GM19023 (cell line): ENCODE measurements around the gene UBA3.

Experiments used
- ATAC-seq: cut with Tn5 transposase; IDR thresholded peaks from one replicate; pipeline ENCODE4 v1.9.1; 2021; ENCODE audit warnings: mild to moderate bottlenecking, moderate library complexity; ENCODE audit not compliant: unreplicated experiment

Gene UBA3

DNA sequence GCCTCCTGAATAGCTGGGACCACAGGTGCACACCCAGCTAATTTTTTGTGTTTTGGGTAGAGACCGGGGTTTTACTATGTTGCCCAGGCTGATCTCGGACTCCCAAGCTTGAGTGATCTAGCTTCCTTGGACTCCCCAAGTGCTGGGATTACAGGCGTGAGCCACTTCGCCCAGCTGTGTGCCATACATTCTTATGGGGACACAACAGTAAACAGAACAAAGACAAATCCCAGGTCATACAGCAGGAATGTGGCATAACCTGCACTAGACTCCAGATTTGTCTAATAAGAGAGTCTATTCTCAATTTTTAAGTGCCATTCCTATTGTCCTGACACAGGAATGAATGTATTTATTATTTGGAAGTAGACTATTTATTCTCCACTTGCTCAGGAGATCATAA, 22.2 kb upstream of the UBA3 start:
- ATAC-seq, result no peak

DNA sequence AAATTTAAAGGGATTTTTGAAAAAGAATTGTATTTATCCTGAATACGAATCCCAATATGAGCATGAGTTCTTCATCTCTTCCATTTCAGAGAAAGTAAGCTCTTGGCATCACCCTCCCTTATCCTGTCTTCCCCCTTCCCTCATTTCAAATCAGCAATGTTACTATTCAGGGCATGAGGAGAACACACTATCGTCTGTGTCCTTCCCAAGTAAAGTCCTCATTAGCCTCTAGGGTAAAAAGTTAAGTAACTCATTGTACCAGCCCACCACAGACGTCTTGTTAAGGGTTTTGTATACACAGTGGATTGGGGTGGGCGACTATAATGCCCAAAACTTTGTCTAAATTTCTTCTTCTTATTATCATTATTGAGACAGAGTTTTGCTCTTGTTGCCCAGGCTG, 19.4 kb upstream of the UBA3 start:
- no peak for ATAC-seq

DNA sequence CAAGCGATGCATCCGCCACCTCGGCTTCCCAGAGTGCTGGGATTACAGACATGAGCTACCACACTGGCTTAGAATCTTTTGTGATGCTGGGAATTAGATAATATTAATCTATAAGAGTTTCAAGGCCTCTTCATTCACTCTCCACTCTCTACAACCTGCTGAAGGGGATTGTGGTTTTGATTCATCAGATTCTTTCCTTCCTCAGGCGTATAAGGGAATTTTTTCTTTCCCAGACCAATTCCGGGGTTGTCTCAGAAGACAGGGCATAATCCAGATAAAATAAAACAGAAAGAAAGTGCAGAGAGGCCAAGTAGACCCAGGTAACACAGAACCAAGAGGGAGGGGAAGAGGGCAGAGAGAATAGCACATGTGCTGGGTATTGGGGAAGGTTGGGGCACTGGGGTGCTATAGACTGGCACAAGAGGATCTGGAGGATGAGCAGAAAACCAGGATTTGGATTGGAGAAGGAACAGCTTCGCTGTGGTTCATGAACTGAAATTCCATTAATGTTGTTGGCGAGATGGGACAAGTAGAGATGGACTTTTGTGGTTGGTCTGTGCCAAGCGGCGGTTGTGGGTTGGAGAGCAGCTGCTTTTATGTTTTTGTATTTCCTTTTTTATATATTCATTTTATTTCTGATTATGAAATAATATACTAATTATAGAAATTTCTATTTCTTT, 17.4 kb upstream of the UBA3 start:
- no peak for ATAC-seq

DNA sequence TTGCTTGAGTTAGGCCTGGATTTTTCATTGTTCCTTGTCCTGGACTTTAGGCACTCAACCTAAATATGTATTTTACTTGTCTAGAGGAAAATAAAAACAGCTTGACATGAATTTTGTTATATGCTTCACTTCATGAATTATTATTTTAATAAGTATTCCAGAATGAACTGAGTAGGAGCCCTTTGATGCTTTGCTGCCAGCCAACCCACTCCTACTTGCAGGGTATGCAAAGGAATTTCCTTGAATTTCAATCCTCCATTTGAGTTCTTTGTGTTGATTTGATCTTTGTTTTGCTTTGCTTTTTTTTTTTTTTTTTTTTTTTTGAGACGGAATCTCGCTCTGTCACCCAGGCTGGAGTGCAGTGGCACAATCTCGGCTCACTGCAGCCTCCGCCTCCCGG, 16.1 kb upstream of the UBA3 start:
- ATAC-seq, result no peak

DNA sequence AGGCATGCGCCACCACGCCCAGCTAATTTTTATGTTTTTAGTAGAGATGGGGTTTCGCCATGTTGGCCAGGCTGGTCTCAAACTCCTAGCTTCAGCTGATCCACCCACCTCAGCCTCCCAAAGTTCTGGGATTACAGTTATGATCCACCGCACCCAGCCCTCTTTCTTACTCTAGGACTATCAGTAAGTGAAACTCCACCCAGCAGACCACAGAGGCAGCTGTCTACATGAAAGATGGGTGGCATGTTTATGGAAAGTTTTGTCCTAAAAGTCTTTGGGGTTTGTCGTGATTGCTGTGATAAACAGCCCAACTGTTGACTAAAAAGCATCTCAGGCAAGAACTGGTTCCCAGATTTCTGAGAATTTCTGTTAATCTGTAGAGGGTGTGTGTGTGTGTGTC, 15.5 kb upstream of the UBA3 start:
- ATAC-seq, result no peak

DNA sequence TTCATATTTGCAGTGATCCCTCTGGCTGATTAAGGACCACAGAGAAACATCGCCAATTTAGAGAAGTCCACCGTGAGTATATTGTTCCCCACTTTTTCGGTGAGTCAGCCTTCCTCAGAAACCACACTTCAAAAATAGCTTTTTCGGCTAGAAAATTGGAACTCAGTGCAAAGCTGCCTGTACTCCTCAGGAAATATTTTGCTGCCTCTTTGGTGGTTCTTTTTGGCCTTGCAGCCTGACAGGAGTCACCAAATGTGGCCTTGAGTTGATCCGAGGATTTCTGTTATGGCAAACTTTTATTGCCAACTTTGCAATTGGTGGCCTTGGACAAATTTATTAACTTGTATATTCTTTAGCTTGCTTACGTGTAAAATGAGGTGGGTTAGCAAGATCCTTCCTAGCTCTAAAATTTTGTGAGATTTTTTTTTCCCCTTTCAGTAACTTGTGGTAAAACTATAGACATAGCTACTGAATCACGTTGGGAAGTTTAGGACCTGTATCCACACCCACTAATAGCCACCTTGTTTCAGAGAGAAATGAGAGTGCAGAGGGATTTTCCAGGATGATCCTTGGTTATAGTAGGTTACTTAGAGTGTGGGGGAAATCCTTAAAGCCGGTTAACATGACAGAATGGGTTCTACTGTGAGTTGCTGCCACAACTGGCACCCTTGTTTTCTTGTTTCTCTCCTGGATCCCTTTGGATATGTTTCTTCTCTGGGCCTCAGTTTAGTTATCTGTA, 14.5 kb upstream of the UBA3 start:
- no peak for ATAC-seq

- peak; percentile 74 for ATAC-seq
Measured at GRCh38 chr3:69092030-69092516, 11.9 kb upstream of the UBA3 start.

DNA sequence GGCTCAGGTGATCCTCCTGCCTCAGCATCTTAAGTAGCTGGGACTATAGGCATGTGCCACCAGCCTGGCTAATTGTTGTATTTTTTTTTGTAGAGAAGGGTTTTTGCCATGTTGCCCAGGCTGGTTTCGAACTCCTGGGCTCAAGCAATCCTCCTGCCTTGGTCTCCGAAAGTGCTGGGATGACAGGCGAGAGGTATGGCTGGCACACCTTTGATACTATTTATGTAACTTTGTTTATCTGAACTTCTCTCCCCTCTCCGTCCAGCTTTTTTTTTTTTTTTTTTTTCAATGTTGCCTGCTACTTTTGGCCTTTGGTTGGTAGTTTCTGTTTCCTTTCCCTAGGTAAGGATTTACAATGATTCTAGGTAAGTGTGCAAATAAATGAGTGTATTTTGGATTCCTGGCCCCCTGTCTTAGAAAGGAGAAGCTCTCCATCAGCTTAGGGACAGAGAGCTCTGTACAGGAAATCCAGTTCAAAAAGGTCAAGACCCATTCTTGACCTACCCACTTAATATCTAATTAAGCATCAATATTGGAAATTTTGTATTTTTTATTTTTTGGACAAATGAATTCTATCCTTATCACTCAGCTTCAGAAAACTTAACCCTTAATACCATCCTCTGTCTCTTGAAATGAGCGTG, 11.3 kb upstream of the UBA3 start:
- no peak for ATAC-seq

GRCh38 chr3:69090021-69090420, 9.9 kb upstream of the UBA3 start:
- no peak for ATAC-seq

GRCh38 chr3:69088063-69088462, 7.9 kb upstream of the UBA3 start:
- ATAC-seq, result no peak

DNA sequence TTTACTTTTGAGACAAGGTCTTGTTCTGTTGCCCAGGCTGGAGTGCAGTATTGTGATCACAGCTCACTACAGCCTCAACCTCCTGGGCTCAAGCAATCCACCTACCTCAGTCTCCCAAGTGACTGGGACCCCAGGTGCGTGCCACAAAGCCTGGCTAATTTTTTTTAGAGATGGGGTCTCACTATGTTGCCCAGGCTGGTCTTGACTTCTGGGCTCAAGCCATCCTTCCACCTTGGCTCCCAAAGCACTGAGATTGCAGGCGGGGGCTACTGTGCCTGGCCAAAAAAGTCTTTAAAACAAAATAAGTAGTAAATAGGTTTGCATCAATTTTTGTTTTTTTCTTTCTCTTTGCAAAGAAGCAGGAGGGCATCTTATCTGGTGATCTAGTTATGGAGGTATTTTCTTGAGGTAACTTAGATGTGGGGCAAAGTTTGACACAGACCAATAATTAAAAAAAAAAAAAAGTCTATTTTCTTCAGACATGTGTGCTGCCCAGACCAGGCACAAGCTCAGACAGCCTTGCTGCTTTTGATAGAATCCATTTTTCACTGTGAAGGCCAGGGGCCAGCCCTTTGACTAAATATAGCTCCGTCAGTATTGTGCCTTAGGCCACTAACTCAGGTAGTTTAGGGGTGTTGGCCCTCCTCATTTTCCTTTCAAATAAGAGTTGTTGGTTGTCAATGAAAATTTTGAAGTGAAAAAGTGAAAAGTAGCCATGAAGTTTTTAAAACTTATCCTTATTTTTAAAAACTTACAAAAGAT, 7.0 kb upstream of the UBA3 start:
- no peak for ATAC-seq

- ATAC-seq, result no peak
Measured at GRCh38 chr3:69085833-69086722, 5.9 kb upstream of the UBA3 start.

DNA sequence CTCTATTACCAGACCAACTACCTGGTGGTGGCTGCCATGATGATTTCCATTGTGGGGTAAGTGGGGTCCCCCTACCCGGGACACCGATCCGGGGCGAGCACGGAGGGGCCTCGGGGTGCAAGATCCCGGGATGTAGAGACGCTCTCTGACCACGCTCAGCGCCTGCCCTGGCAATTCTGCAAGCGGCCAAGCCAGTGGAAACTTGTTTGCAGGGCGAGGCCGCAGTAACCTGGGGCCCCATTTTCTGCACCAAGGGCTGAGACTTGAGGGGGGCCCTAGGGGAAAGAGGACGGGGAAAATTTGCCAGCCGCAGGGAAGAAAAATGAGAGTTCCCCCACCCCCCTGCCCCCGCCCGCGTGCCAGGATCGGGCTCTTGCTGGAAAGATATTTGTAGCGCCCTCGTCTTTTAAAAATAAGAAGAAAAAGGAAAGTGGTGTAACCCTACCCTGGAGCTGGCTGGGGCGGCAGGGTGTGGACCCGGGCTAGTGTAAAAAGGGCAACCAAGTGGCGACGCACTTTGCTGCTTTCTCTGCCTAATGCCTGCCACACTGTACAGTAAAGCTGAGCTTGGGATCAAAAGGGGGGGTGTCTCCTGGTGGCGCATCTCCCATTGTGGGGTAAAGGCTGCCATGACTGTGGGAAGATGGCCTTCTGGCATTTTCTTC, 5.1 kb upstream of the UBA3 start:
- ATAC-seq, result peak; percentile 2

- peak; percentile 55 for ATAC-seq
Measured at GRCh38 chr3:69084326-69085167, 4.4 kb upstream of the UBA3 start, which contains the start of gene ARL6IP5. Gene ARL6IP5, plus strand, starts transcription at chr3:69084937. Its CDS starts 111 bp downstream, at chr3:69085048.

DNA sequence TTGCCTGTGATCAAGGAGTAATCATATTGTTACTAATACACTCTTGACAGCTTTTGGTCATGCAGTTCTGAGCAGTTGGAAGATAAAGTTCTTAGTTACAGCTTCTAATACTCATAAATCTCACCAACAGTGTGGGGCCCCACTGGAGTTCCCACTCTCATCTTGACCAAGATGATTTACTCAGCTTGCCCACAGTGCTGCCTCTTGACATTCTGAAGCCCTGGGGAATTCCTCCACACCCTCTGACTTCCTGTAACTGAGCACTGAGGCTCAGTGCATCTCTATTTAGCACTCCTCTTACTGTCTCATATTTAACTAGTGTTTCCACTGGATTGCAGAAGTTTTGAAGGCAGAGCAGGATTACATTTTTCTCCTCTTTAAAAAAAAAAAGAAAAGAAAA, 2.6 kb upstream of the UBA3 start:
- peak; percentile 51 for ATAC-seq

DNA sequence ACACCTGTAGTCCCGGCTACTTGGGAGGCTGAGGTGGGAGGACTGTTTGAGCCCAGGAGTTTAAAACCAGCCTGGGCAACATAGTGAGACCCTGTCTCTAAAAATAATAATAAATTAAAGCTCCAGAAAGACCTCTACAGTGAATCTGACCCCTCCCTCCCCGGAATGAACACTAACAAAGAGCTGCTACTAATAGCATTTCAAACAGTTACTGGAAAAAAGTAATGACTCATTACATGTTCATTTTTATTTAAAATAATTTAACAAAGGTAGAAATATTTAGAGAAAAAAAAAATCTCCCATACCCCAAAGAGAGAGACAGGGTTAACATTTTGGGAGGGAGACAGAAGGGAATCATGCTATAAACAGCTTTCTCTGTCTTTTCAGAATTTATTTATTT, 2.2 kb upstream of the UBA3 start:
- ATAC-seq, result no peak

- ATAC-seq, result no peak
Measured at GRCh38 chr3:69081583-69082262, 1.6 kb upstream of the UBA3 start.
